GM19193 (cell line): ENCODE results near the gene HNRNPA1.

Experiments used
- POLR2A ChIP-seq: IDR thresholded peaks from 4 replicates; pipeline ENCODE4 v1.6.1; 2011; ENCODE audit not compliant: insufficient read depth, insufficient read length; ENCODE audit errors: extremely low read depth

Gene HNRNPA1

DNA sequence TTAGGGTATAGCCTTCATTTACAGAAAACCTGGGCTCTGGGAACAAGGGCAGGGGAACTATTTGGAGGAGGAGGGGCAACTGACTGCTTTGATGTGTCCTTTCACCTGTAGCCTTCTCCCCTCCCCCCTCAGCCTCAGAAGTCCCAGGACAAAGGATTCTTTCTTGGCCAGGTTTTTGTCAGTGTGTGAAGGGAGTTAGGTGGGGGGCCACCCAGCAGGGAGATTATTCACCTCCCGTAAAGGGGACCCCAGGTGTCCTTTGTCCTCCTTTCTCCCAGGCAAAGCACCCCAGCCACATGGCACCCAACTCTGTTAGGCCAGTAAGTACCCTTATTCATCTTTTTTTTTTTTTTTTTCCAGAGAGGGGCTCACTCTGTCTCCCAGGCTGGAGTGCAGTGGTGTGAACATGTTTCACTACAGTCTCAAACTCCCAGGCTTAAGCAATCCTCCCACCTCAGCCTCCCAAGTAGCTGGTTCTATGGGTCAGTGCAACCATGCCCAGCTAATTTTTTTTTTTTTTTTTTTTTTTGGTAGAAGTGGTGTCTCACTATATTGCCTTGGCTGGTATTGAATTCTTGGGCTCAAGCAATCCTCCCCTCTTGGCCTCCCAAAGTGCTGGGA is 21.0 kb downstream of the HNRNPA1 start:
- no peak for TF ChIP-seq POLR2A

DNA sequence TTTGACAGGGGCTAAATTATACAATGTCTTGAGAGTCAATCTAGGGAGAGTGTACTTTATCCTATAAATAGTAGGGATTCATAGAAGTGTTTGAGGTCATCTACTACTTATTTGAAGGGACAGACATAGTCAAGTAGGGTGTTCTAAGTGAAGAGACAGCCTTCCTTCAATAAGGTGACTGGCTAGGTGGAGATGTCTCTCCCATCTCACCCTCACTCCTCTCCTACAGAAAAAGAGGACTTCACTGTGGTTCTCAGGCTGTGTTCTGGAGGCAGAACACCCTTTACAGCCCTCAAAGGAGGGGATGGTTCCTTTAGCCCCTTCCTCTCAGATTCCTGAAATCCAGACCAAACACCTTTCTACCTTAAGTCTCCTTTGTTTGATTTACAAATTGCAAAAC is 23.1 kb downstream of the HNRNPA1 start:
- TF ChIP-seq POLR2A = no peak

DNA sequence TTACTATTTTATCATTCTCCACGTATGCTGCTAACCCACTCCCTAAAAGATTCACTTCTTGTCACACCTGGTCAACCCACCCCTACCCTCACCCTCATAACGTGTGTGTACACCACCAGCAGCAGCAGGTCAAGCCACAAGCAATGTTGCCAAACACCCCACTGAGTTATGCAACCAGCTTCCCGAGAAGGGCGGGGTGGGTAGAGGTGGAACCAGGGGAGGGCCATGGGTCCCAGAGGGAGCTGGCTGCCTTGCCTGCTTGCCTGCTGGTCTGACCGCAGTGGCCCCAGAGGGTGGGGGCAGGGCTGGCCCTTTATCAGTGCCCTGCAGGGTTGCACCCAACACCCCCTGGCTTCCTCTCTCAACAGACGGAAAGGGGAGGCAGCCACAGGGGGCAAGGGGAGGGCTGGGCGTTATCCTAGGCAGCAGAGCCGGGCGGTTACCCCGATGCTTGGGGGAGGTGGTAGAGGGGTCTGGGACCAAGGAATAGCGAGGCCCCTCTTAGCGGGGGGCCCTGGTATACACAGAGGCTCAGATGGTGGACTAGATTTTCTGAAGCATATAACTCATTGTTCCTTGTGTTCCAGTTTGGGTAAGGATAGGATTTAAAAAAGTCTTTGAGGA is 23.8 kb downstream of the HNRNPA1 start:
- TF ChIP-seq POLR2A = no peak

DNA sequence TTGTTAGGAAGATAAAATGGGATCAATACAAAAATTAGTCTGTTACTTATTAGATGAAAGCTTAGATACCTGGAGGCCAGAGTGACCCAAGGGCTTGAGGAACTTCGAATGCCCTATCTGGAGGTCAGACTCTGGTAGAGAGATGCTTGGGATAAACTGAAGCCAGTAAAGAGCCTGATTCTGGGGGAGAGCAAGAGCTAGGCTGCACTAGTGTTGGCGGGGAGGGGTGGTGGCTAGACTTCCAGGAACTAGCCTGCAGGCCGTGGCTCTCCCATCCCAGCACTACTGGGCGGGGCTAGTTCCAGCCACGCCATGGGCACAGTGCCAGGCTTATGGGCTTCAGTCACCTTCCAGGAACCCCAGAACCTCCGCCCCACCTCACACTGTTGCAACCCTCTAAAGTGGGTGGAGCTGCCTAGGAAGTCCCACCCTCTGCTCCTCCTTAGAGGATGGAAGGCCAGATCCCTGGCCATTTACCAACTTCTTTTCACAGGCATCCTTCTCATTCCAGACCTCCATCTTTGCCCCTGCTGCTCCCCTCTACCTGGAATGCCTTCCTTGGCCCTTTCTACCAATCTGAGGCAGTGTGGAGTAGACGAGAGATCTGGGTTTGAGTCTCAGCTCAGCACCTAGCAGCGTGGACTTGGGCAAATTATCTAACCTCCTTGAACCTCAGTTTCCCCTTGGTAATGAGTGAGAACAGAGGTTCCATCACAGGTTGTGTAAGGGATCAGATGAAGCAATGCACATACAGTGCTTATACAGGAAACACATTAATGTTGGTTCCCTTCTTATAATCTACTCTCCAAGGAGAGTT is 26.6 kb downstream of the HNRNPA1 start:
- TF ChIP-seq POLR2A = no peak

DNA sequence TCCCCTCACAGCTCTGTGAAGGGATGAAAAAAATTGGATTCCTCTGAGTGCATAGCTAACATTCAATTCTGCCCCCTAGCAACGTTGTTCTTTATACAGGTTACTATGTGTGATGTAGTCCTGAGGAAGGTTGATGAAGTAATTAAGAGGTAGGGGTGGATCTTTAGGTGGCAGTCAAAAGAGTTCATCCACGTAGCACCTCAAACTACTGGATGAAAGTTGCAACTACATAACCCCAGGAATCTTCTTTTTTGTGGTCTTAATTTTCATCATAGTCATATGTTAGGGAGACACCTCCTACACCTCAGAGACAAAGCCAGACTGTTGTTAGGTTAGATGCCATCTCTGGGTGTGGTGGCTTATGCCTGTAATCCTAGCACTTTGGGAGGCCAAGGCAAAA is 30.5 kb downstream of the HNRNPA1 start:
- no peak for TF ChIP-seq POLR2A

DNA sequence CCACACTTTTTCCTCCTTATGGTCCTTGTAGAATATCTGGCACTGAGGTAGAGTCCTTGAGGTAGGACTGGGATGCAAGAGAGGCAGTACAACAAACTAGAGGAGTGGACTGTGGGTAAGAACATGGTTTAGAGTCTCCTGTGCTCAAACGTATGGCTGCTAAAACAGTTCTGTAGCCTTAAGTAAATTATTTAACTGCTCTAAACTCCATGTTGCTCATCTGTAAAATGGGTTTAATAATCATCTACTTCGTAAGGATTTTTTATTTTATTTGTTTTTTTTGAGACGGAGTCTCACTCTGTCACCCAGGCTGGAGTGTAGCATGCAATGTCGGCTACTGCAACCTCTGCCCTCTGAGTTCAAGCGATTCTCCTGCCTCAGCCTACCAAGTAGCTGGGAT is 40.8 kb downstream of the HNRNPA1 start:
- no peak for TF ChIP-seq POLR2A

DNA sequence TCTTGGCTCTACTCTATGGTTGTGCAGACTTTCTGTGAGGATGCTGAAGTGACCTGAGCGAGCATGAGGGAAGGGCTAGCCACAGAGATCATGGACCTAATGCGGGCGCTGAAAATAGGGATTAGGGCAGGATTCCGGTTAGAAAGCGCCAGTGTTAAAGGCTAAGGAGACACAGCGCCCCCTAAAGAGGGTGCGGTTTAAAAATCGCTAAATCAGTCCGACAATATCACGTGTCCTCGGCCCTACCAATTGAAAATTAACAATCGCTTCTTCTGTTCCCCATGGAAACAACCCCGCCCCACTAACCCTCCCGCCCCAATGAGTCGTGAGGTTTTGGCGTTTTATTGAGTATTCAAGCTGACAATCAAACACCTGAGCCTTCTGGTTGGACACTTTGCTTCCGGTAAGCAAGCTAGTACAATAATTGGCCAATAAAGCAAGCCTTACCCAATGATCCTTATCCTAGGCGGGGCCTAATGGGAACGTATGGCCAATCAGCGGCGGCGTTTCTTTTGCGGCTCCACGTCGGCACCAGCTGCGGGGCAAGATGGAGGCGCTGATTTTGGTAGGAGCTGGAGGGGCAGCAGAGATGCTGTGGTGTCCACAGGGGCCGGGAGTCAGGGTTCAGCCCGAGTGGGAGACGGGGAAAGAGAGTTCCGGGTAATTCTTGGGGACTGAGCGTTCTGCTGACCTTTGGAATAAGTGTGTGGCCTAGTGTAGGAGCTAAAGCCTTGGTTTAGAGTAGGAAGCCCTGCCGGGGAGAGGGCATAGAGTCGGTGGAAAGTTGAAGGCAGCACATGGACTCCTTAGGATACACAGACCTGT is 44.3 kb downstream of the HNRNPA1 start, which contains the start of gene COPZ1:
Gene COPZ1 (plus strand): TSS at position 515 of the 825 bp plus-strand sequence. CDS start 33 bp downstream, at position 548.
- TF ChIP-seq POLR2A = peak; percentile 91

DNA sequence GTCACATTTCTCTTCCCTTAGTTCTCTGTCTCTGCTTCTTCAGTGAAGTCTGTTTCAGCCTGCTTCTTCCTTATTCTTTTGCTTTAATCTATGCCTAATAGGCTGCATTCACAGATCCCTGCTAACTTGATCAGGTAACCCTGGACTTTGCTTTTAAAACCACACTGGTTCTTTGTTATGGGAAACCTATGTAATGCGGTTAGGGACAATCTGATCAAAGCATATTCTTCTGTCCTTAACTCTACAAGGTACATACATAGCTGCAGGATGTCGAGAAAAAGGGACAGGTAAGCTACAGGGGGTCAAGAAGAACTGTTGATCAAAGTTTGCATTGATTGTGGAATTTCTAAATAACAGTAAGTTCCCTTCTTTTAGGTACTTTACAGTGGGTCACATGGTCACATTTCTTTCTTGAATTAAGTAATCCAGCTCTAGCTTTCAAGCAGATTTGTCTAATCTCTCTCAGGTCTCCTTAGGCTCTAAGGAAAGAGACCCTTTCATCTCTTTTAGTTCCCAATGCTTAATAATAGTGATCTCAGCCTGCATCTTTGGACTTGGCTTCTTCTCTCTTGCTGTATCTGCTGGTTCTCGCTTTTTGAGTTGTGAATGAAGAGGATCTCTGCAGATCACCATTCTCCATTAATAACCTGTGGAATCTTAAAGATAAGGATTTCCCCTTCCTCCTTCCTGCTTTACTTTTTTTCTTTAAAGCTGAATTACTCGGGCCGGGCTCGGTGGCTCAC is 48.2 kb downstream of the HNRNPA1 start:
- TF ChIP-seq POLR2A = no peak

DNA sequence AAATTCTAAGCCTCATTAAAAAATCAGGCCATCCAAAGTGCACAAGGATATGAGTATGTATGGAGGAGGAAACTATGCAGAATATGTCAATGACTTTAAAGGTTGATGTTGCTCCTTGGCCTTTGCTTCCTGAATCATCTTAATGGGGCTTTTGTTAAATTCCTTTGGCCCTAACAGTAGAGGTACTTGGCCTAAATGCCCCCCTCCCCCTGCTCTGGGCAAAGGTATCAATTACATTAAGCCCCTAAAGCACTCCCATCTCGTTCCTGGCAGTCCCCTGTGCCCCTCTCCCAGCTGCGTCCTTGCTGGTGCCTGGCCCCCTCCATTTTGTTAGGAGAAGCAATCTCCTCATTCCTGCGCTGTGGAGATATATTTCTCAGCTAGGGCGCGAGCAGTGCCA is 49.2 kb downstream of the HNRNPA1 start:
- TF ChIP-seq POLR2A = no peak

DNA sequence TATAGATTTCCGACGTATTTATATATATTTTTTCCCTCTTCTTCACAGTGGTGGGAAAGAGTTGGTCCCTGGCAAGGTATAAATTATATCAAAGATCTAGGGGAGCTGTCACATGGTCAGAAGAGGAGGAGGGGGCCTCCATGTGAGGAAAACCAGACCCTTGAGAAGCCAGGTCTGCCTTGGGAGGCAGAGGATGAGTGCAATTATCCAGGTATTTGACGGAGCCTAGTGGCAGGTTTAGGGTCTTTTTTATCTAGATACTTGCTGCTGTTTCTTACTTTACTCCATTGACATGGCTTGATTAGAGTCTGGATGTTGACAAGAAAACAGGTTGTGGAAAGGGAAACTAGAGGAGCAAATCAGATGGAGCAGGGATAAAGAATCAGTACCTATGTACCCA is 49.9 kb downstream of the HNRNPA1 start:
- no peak for TF ChIP-seq POLR2A

DNA sequence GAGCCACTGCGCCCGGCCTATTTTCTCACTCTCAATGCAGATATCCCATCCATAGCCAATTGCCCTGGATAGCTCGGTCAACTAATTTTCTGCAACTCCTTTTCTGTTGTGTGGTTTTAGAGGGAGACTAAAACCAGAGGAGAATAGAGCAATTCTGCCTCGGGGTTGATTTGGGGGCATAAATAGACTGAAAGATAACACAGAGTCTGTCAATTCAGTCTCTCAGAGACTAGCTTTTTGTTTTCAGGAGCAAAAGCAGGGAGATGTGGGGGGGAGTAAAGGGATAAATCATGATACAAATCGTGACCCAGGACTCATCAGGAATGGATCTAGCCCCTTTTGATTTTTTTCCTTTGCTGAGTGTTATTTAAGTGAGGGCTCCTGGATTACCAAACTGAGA is 50.9 kb downstream of the HNRNPA1 start:
- no peak for TF ChIP-seq POLR2A

DNA sequence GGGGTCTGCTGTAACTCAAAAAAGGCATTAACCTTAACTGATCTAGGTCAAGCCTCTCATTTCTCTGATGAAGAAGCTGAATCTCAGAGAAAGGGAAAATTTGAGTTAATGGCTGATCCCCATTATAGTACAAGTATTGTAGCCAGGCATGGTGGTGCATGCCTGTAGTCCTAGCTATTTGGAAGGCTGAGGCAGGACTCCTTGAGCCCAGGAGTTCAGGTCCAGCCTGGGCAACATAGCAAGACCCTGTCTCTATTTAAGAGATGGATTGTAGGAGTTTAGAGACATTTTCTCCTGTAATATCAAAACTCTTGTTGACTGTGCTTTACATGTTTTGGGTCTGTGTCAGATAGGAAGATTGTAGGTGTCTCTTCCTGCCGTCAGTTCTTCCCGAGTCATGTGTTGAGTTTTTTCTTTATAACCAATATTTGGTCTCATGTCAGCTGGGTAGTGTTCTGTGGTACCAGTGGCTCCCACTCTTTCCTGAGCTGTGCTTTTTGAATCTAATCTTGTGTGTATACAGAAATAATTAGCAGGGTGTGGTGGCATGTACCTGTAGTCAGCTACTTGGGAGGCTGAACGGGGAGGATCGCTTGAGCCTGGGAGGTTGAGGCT is 53.0 kb downstream of the HNRNPA1 start:
- TF ChIP-seq POLR2A = no peak
